GM19455 (cell line): ENCODE results near the gene ALPL.

ENCODE experiments used
- ATAC-seq: cut with Tn5 transposase; IDR thresholded peaks from one replicate; pipeline ENCODE4 v1.9.1; 2021; ENCODE audit not compliant: unreplicated experiment

ALPL gene

GRCh38 chr1:21596174-21596573, 87.0 kb downstream of the ALPL start:
- ATAC-seq: no peak

DNA sequence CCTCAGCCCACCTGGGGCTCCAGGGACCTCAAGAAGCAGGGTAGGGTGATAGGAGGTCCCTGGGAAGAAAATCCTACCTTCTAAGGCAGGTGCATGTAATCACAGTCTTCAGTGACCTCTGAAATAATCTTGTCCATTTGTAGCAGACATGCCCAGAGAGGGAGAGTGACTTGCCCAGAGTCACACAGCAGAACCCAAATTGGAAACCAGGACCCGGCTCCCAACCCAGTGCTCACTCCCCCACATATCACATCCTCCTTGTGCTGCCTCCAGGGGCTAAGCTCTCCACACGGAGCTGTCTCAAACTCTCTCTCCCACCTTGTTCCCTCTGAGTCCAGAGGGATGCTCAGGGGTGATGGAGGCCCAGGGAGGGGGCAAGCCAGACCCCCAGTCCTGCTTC, 87.4 kb downstream of the ALPL start:
- no peak for ATAC-seq

GRCh38 chr1:21597753-21598152, 88.5 kb downstream of the ALPL start:
- ATAC-seq: no peak

GRCh38 chr1:21598417-21598816, 89.2 kb downstream of the ALPL start:
- ATAC-seq: no peak

DNA sequence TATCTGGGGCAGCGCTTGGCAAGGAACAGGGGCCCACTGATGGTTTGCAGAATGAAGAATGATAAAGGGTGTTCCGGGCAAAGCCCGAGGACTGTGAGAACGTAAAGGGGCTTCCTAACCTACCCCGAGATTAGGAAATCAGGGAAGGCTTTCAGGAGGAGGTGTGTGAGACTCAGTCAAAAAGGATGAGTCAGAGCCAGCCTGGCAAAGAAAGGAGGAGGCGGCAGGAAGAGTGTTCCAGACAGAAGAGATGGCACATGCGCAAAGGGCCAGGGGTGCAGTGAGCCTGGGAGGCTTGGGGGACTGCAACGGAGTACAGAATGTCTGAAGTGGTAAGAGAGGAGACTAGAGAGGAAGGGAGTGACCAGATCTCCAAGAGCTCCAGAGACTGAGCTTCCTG, 89.7 kb downstream of the ALPL start:
- no peak for ATAC-seq

DNA sequence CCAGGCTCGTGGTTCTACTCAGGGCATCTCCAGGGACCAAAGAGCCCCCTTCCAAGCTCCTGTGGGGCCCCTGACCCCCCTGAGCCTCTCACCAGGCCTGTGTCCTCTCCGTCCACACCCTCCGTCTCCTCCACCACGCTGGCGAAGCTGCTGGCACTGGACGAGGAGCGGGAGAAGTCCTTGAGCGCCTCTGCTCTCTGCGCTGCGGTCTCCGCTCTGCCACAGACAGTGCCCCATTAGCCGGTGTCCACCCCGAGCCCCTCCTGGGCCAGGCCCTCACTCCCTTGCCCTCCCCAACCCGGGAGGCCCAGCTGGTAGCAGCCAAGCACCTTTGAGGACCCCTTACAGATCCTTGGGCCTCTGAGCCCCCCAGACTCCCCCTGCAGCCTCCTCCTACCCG, 90.2 kb downstream of the ALPL start:
- no peak for ATAC-seq

DNA sequence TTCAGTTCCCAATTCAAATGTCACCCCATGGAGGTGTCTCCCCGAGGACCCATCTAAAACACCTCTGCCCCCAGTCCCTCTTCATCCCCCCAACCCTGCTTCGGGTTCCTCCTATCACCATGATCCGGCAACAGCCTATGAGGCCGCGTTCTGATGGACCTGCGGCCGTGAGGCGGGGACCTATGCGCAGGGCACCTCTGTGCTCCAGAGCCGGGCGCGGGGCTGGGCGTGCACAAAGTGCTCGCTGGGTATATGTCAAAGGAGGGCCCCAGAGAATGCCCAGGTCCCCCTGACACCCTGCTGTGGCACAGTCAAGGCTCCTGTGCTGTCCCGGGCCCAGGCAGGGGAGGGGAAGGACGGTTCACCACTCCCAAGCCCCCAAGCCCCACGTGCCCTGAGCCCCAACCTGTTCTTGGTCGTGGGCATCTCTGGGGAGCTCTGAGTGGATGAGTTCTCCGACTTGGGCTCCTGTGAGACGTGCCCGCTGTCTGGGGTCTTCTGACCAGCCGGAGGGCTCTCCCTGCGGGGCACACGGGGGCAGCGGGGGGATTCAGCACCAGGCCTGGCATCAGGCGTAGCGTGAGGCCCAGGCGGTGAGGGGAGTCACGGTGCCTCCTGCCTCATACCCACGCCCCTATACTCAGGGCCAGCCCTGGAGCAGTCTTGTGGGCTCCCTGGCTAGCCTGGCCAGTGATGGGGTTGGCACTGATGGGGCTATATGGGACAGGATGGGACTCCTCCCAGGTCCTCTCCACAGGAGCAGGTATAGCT, 92.2 kb downstream of the ALPL start:
- no peak for ATAC-seq

- ATAC-seq: no peak
Measured at GRCh38 chr1:21603177-21604138, 94.2 kb downstream of the ALPL start.

DNA sequence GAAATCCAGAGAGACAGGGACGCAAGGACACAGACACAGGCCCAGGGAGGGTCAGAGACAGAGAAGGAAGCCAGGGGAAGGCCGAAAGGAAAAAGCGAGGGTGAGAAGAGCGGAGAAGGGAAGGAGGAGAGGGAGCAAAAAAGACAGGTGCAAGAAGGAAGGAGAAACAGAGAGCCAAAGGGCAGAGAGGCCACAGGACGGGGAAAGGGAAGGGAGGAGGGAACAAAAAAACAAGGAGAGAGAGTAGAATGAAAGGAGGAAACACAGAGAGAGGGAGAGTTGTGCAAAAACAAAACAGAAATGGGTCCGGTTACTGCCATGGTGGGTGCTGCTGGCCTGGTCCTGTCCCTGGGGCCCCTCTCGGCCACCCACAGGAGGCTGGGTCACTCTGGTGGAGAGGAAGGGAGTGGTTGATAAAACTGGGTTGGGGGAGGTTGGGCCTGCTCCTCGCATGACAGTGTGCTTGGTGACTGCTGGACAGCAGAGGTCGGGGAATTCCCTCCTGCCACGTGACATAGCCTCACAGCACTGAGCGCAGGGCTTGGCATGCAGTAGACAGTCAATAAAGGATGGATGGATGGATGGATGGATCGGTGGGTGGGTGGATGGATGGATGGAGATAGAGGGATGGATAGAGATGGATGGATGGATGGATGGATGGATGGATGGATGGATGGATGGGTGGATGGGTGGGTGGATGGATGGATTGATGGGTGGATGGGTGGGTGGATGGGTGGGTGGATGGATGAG, 95.2 kb downstream of the ALPL start:
- ATAC-seq: no peak

GRCh38 chr1:21605012-21605715, 95.9 kb downstream of the ALPL start:
- ATAC-seq: no peak

DNA sequence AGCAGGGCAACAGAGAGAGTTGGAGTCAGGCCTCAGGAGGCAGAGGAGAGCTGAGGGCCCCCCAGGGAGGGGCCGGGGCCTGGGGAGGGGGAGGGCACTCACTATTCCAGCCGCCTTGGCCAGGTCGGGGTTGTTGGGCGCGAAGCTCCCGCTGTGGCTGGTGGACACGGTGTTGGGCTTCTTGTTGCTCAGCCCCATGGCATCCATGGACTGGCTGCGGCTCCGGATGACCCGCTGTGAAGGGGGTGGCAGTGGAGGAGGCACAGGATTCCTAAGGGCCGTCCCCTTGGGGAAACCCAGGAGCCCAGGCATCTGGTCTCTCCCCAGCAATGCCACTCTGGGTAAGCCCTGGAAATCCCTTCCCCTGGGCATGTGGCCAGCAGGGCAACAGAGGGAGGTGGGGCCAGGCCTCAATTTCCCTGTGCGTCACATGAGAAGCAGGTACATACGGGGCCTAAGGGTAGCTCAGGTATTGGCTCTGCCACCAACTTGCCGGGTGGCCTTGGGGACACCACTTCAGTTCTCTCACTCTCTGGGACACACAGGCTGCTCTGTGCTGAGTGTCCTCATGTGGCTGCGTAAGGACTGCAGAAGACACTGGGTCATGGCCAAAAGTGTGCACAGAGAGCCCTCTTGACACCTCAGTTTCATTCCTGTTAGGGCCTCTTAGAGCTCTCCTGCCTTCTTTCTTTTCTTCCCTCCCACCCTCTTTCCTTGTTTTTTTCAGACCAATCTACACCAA, 96.9 kb downstream of the ALPL start:
- ATAC-seq: no peak

DNA sequence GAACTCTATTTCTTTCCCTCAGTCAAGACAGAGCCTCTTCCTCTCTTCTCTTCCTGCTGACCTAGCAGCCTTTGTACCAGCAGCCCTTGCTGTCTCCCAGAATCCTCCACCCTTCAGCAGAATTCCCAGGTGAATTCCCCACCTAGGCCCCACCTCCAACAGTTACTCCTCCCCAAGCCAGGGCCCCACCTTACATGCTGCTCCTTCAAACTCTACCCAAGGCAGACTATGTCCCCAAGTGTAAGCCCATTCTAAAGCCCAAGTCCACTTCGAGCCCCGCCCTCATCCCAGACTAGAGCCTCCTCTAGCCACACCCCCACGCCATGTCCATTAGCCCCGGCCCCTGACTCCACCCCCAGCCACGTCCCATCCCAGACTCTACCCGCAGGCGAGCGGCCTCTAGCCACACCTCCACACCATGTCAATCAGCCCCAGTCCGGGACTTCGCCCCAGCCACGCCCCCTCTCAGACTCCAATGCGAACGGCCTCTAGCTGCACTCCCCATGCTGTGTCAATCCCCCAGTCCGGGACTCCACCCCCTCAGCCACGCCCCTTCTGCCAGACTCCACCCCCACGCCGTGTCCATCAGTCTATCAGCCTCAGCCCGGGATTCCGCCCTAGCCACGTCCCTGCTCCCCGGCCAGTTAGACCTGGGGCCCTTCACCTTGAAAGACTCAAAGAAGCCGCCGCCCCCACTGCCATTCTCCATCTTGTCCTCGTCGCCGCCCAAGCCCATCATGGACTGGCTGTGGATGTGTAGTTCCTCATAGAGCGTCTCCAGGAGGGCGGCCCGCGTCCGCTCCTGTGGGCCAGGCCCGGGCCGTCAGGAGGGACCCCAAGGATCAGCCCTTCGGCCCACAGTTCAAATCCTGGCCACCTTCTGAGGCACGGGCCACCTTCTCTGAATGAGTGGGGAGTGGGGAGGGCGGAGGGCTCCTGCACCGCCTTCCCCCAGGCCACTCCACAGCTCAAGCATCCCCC, 98.6 kb downstream of the ALPL start:
- ATAC-seq: peak; percentile 53

DNA sequence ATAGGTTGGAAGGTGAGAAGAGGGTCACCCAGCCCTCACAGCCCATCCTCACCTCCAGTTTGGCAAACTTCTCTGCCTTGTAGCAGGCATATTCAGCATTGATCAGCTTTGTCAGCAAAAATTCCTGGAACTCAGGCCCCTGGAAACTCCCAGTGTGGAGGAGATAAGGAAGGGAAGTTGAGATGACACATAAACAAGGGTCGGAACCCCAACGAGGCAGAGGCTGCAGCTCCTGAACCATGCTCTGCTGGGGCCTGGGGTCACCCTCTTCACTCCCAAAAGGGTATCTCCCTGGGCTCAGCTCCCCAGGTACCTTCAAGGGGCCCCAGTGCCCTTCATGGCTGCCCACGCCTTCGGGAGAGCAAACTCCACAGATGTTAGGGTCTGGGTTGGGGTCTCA, 99.6 kb downstream of the ALPL start:
- no peak for ATAC-seq

DNA sequence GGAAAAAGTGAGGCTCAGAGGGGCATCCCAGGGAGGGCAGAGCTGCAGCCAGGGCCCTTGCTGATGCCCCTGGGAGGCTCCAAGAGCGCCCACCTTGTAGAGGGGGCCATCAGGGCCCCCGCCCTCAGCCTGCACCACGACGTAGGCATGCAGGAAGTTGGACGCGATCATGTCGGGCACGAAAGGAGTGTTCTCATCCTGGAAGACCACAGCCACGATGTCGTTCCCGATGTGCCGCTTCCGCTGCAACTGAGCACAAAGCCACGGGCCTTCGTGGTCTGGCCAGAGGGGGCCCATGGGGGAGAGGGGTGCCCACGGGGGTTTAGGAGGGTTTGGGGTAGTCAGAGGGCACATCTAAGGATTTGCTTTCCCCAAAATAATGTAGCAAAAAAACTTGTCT, 100.8 kb downstream of the ALPL start:
- ATAC-seq: no peak

DNA sequence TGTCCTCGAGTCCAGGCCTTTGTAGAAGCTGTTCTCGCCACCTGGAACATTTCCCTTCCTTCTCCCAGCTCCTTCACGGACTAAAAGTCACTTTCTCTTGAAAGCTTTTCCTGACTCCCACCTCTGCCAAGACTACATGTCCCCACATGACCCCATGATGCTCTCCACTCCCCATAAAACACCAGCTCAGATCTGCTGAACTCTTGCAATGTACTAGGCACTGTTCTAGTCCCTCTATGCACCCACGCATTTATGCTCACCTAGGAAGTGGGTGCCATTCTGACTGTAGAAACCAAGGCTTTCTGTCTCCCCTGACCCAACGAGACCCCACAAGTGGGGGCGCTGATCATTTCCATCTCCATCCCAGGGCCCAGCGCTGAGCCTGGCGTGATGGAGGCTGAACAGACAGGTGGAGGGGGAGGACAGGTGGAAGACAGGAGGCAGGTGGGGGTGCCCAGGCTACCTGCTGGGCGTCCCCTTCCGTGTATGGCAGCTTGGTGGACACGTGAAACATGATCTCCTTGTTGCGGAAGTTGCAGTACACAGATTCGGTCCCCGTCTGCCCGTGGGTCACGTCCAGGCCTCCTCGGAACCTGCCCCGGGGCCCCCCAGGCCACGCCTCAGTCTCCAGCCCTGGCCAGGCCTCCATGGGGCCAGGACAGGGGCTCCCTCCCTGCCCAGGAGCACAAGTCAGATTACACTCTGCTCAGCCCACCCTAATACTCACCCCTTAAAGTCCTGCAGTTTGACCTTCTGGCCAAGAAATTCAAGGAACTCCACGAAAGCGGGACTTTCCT, 102.0 kb downstream of the ALPL start:
- no peak for ATAC-seq

- no peak for ATAC-seq
Measured at GRCh38 chr1:21612057-21612456, 102.8 kb downstream of the ALPL start.

DNA sequence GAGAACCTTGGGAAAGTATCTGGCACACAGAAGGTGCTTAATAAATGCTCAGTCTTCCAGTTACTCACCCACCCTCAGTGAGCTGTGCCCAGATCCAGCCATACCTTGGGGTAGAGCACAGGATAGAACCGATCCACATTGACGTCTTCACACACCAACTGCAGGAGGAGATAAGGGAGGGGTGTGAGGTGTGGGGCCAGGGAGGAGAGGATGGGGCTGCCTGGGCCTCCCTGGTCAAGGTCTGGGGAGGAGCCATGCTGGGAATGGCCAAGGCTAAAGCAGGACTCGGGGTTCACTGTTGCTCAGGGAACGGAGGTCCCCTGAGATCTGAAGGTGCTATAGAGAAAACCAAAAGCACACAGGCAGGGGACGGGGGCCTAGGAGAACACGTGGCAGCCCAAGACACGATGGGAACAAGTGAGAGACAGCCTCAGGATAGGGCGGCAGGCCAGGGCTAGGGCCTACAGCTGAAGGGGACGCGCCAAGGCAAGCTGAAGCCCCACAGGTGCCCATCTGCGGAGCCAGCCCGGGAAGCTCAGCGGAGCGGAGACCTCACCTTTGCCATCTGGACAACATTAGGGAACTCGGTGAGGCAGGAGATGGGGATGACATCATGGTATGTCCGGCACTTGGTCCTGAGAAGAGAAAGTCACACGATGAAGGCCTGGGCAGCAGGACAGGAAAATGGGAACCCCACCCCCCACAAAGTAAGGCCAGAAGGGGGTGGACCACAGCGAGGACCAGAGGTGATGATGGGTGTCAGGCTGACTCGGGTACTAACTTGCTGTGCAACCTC, 104.0 kb downstream of the ALPL start:
- no peak for ATAC-seq
